ENCODE data around the gene ATP4B.

The ATP4B gene

GRCh38 chr13:113644800-113645199, 13.2 kb downstream of the ATP4B start:
- Histone ChIP-seq H3K4me3 (ENCODE audit: low read length, poor library complexity, severe bottlenecking) (no peak overlapping the region), H3K9me3 (ENCODE audit: insufficient read depth, low read depth, low read length) (no peaks in the 10 kb centered on the region), H3K9me2 (replicated peaks; ENCODE audit: low read depth, low read length) (no peaks in the 10 kb centered on the region), H3K4me2 (ENCODE audit: low read depth, low read length, poor library complexity, severe bottlenecking) (no peak overlapping the region), H3K9ac (ENCODE audit: low read depth, low read length, poor library complexity, severe bottlenecking) (no peak overlapping the region), H2AFZ (ENCODE audit: low read length) (no peak overlapping the region), H3K27me3 (ENCODE audit: insufficient read depth, low read length, poor library complexity, severe bottlenecking) (no peaks in the 10 kb centered on the region), H4K20me1 (ENCODE audit: insufficient read depth, low read length, poor library complexity, severe bottlenecking) (no peaks in the 10 kb centered on the region), H3K36me3 (ENCODE audit: insufficient read depth, low read length) (no peaks in the 10 kb centered on the region), H3K79me2 (ENCODE audit: insufficient read depth, low read length) (no peaks in the 10 kb centered on the region), H3F3A (ENCODE audit: low read depth) (no peaks in the 10 kb centered on the region), H3K4me1 (ENCODE audit: insufficient read depth, low read length, poor library complexity, severe bottlenecking) (peaks cover 9% of the 10 kb centered on the region)
- TF ChIP-seq, protein P1, sequence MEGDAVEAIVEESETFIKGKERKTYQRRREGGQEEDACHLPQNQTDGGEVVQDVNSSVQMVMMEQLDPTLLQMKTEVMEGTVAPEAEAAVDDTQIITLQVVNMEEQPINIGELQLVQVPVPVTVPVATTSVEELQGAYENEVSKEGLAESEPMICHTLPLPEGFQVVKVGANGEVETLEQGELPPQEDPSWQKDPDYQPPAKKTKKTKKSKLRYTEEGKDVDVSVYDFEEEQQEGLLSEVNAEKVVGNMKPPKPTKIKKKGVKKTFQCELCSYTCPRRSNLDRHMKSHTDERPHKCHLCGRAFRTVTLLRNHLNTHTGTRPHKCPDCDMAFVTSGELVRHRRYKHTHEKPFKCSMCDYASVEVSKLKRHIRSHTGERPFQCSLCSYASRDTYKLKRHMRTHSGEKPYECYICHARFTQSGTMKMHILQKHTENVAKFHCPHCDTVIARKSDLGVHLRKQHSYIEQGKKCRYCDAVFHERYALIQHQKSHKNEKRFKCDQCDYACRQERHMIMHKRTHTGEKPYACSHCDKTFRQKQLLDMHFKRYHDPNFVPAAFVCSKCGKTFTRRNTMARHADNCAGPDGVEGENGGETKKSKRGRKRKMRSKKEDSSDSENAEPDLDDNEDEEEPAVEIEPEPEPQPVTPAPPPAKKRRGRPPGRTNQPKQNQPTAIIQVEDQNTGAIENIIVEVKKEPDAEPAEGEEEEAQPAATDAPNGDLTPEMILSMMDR (conservative IDR thresholded peaks at IDR 0.05; ENCODE audit: low read length): no peak
- no peak for TF ChIP-seq EZH2phosphoT487 (IDR thresholded peaks at IDR 0.05; ENCODE audit: borderline replicate concordance)

GRCh38 chr13:113643593-113643992, 14.4 kb downstream of the ATP4B start:
- no peak overlapping the region for H3K4me2 ChIP-seq (ENCODE audit: low read depth, low read length, poor library complexity, severe bottlenecking)

DNA sequence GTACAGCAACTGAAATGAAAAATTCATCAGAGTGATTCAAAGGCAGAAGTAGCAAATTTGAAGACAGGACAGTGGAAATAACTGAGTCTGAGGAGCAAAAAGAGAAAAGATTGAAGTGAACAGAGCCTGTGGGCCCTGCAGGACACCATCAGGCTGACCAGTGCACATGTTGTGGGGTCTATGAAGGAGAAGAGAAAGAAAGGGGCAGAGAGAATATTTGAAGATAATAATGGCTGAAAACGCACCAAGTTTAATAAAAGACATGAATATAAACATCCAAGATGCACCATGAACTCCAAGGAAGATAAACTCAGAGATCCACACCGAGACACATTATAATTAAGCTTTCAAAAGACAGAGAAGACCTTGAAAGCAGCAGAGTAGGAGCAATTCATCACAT, 15.4 kb downstream of the ATP4B start:
- Histone ChIP-seq H3K9ac (ENCODE audit: low read depth, low read length, poor library complexity, severe bottlenecking) (no peak overlapping the region), H3K9me2 (replicated peaks; ENCODE audit: low read depth, low read length) (no peaks in the 10 kb centered on the region), H2AFZ (ENCODE audit: low read length) (no peak overlapping the region), H3K36me3 (ENCODE audit: insufficient read depth, low read length) (no peaks in the 10 kb centered on the region), H3K79me2 (ENCODE audit: insufficient read depth, low read length) (no peaks in the 10 kb centered on the region), H3F3A (ENCODE audit: low read depth) (no peaks in the 10 kb centered on the region), H3K4me3 (ENCODE audit: low read length, poor library complexity, severe bottlenecking) (no peak overlapping the region), H3K4me1 (ENCODE audit: insufficient read depth, low read length, poor library complexity, severe bottlenecking) (peaks cover 9% of the 10 kb centered on the region), H3K27me3 (ENCODE audit: insufficient read depth, low read length, poor library complexity, severe bottlenecking) (no peaks in the 10 kb centered on the region), H4K20me1 (ENCODE audit: insufficient read depth, low read length, poor library complexity, severe bottlenecking) (no peaks in the 10 kb centered on the region), H3K4me2 (ENCODE audit: low read depth, low read length, poor library complexity, severe bottlenecking) (no peak overlapping the region), H3K9me3 (ENCODE audit: insufficient read depth, low read depth, low read length) (no peaks in the 10 kb centered on the region)
- TF ChIP-seq, protein P1 (conservative IDR thresholded peaks at IDR 0.05; ENCODE audit: low read length): no peak
- TF ChIP-seq EZH2phosphoT487 (IDR thresholded peaks at IDR 0.05; ENCODE audit: borderline replicate concordance): no peak

More at GRCh38 chr13:113643593-113643992, 14.4 kb downstream of the ATP4B start:
- no peak for TF ChIP-seq EZH2phosphoT487 (IDR thresholded peaks at IDR 0.05; ENCODE audit: borderline replicate concordance)
- TF ChIP-seq, protein P1 (conservative IDR thresholded peaks at IDR 0.05; ENCODE audit: low read length): no peak
- Histone ChIP-seq H4K20me1 (ENCODE audit: insufficient read depth, low read length, poor library complexity, severe bottlenecking) (no peaks in the 10 kb centered on the region), H3K79me2 (ENCODE audit: insufficient read depth, low read length) (no peaks in the 10 kb centered on the region), H2AFZ (ENCODE audit: low read length) (no peak overlapping the region), H3K4me3 (ENCODE audit: low read length, poor library complexity, severe bottlenecking) (no peak overlapping the region), H3K4me1 (ENCODE audit: insufficient read depth, low read length, poor library complexity, severe bottlenecking) (peaks cover 9% of the 10 kb centered on the region), H3K9me2 (replicated peaks; ENCODE audit: low read depth, low read length) (no peaks in the 10 kb centered on the region), H3K9ac (ENCODE audit: low read depth, low read length, poor library complexity, severe bottlenecking) (no peak overlapping the region), H3F3A (ENCODE audit: low read depth) (no peaks in the 10 kb centered on the region), H3K9me3 (ENCODE audit: insufficient read depth, low read depth, low read length) (no peaks in the 10 kb centered on the region), H3K36me3 (ENCODE audit: insufficient read depth, low read length) (no peaks in the 10 kb centered on the region), H3K27me3 (ENCODE audit: insufficient read depth, low read length, poor library complexity, severe bottlenecking) (no peaks in the 10 kb centered on the region)
